ENCODE data around the gene MRPL55. TPM values are rescaled to one million over a fixed set of nuclear protein-coding genes. Genes with fewer than 3 reads are reported as not detected.

MRPL55 gene
- total and polyA plus RNA-seq, 2 of the 13 experiments (the other 11 are each of a cell fraction or from before 2014, with no cell fraction given), result 58.6 to 92.9 TPM

DNA sequence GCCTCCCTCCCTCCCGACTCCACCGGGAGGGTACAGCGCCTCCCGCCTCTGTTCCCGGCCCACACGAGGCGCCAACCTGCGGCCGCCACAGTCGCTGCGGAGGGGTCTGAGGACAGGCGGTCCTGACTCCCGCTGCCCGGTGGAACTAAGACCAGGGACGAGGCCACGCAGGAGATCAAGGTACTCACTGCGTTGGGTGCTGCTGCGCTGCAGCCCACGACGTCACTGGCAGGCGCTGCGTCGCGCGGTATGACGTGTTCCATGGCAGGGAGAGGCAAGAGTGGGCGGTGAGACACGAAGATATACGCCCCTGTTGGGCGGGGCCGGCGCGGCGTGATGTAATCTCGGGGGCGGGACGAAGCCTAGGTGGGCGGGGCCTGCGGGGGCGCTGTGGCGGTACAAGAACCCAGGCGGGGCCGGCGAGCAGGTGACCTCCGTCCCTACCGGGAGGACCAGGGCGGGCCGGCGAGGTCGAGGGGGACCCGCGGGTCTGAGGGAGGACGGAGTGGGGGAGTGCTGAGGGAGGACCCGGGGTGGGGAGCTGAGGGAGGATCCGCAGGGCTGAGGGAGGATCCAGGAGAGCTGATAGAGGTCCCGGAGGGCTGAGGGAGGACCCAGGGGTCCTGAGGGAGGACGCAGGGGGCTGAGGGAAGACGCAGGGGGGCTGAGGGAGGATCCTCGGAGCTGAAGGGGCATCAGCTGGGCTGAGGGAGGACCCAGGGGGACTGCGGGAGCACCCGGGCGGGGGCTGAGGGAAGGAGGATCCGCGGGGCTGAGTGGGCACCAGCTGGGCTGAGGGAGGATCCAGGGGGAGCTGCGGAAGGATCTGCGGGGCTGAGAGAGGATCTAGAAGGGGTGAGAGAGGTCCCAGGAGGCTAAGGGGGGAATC, at the start of gene MRPL55 (continued):
- TF ChIP-seq, protein P1, sequence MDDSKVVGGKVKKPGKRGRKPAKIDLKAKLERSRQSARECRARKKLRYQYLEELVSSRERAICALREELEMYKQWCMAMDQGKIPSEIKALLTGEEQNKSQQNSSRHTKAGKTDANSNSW (CRISPR knock-in tag; IDR thresholded peaks at IDR 0.05; ENCODE audit: borderline replicate concordance), result no peak; the same call in 1 of the 2 replicates
- TF ChIP-seq TCF7 (IDR thresholded peaks at IDR 0.05; ENCODE audit: low read depth) (no peak), SRY (CRISPR knock-in tag; IDR thresholded peaks at IDR 0.05) (peak; percentile 86), SALL1 (CRISPR knock-in tag; IDR thresholded peaks at IDR 0.05) (peak; percentile 89), ZNF441 (CRISPR knock-in tag; IDR thresholded peaks at IDR 0.05; ENCODE audit: borderline replicate concordance) (no peak), ARNTL (CRISPR knock-in tag; IDR thresholded peaks at IDR 0.05) (no peak; the same call in 1 of the 2 replicates), MYNN (CRISPR knock-in tag; IDR thresholded peaks at IDR 0.05; ENCODE audit: low read depth) (no peak), NFKB2 (CRISPR knock-in tag; IDR thresholded peaks at IDR 0.05; ENCODE audit: borderline replicate concordance) (no peak; the same call in 1 of the 2 replicates), NFE2L2 (IDR thresholded peaks at IDR 0.05; ENCODE audit: low read length) (no peak), ZNF354B (CRISPR knock-in tag; IDR thresholded peaks at IDR 0.05) (no peak; the same call in 1 of the 2 replicates), TRAFD1 (CRISPR knock-in tag; IDR thresholded peaks at IDR 0.05; ENCODE audit: borderline replicate concordance) (peak; percentile 56; the same call in 1 of the 2 replicates), ZBED4 (CRISPR knock-in tag; IDR thresholded peaks at IDR 0.05; ENCODE audit: borderline replicate concordance) (no peak), SIX1 (CRISPR knock-in tag; IDR thresholded peaks at IDR 0.05; ENCODE audit: borderline replicate concordance) (no peak), ZFY (CRISPR knock-in tag; IDR thresholded peaks at IDR 0.05) (peak; percentile 80; the same call in 1 of the 2 replicates), FOSL2 (CRISPR knock-in tag; IDR thresholded peaks at IDR 0.05) (peak; percentile 66), ZNF20 (CRISPR knock-in tag; IDR thresholded peaks at IDR 0.05) (no peak), CHD4 (IDR thresholded peaks at IDR 0.05; ENCODE audit: borderline replicate concordance, low read length) (no peak), BRD4 (CRISPR knock-in tag; IDR thresholded peaks at IDR 0.05) (0 out of 2 replicates have a peak, but pooled peaks have one; percentile 69), PLRG1 (conservative IDR thresholded peaks at IDR 0.05) (no peak), ZSCAN29 (CRISPR knock-in tag; conservative IDR thresholded peaks at IDR 0.05) (0 out of 2 replicates have a peak, but pooled peaks have one; percentile 69)
- TF ChIP-seq, protein P2, sequence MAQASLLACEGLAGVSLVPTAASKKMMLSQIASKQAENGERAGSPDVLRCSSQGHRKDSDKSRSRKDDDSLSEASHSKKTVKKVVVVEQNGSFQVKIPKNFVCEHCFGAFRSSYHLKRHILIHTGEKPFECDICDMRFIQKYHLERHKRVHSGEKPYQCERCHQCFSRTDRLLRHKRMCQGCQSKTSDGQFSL (CRISPR knock-in tag; IDR thresholded peaks at IDR 0.05), result no peak
- TF ChIP-seq, protein P3, sequence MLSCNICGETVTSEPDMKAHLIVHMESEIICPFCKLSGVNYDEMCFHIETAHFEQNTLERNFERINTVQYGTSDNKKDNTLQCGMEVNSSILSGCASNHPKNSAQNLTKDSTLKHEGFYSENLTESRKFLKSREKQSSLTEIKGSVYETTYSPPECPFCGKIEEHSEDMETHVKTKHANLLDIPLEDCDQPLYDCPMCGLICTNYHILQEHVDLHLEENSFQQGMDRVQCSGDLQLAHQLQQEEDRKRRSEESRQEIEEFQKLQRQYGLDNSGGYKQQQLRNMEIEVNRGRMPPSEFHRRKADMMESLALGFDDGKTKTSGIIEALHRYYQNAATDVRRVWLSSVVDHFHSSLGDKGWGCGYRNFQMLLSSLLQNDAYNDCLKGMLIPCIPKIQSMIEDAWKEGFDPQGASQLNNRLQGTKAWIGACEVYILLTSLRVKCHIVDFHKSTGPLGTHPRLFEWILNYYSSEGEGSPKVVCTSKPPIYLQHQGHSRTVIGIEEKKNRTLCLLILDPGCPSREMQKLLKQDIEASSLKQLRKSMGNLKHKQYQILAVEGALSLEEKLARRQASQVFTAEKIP (CRISPR knock-in tag; IDR thresholded peaks at IDR 0.05; ENCODE audit: borderline replicate concordance), result no peak

Measured in HepG2 (cell line).